GM21825 (cell line): ENCODE data around the gene HJV.

Experiments
- ATAC-seq: cut with Tn5 transposase; IDR thresholded peaks from one replicate; pipeline ENCODE4 v1.9.1; 2021; ENCODE audit warnings: mild to moderate bottlenecking, moderate library complexity; ENCODE audit not compliant: unreplicated experiment

Gene HJV

GRCh38 chr1:145978854-145979745, 42.4 kb downstream of the HJV start:
- ATAC-seq, result peak; percentile 87

GRCh38 chr1:145978471-145978853, 43.1 kb downstream of the HJV start:
- no peak for ATAC-seq

GRCh38 chr1:145977486-145978470, 43.8 kb downstream of the HJV start:
- peak; percentile 30 for ATAC-seq

DNA sequence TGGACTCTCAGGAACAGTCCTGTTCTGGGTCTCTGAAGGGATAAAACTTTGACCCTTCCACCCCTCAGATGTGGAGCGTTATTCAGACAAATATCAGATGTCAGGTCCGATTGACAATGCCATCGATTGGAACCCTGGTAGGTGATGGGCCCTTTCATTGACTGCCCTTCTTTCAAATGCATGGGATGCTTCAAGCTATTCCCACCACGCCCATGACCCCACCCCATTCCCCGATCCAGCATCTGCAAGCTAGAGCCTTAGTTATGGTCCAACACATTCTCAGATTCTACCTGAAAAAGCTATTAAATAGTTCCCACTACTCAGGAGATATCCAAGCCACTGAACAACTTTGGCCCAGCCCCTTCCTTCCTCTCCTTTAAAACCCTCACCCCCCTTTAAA, 44.5 kb downstream of the HJV start:
- ATAC-seq, result no peak

DNA sequence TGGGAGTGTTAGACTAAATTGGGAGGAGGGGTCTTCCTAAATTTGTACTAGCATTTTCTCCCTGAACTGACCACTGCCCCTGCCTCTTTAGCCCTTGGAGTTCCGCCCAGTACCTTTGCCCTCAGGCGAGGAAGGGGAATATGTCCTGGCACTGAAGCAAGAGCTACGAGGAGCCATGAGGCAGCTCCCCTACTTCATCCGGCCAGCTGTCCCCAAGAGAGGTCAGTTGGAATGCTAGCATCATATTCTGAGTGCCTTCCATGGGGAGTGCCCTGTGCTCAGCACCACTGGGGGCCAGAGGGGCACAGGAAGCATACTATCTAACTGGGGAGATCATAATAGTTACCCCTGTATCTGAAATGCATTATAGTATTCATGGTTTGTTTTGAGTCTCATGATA, 46.3 kb downstream of the HJV start:
- no peak for ATAC-seq

GRCh38 chr1:145974721-145975120, 46.8 kb downstream of the HJV start:
- ATAC-seq, result no peak

- no peak for ATAC-seq
Measured at GRCh38 chr1:145972580-145972979, 49.0 kb downstream of the HJV start.
